GM18858 (cell line): ENCODE results near the gene SMAD7.

Source experiments
- ATAC-seq: cut with Tn5 transposase; IDR thresholded peaks from one replicate; pipeline ENCODE4 v1.9.1; 2021; ENCODE audit not compliant: unreplicated experiment

The SMAD7 gene

GRCh38 chr18:48946329-48946835, 4.4 kb downstream of the SMAD7 start:
- ATAC-seq, result no peak

- no peak for ATAC-seq
These were observed 4.9 kb downstream of the SMAD7 start for GRCh38 chr18:48945953-48946217.

GRCh38 chr18:48944634-48945033, 6.1 kb downstream of the SMAD7 start:
- no peak for ATAC-seq

- no peak for ATAC-seq
These were observed 6.8 kb downstream of the SMAD7 start for GRCh38 chr18:48943736-48944527.

GRCh38 chr18:48943333-48943732, 7.4 kb downstream of the SMAD7 start:
- no peak for ATAC-seq

GRCh38 chr18:48942554-48943261, 8.1 kb downstream of the SMAD7 start:
- no peak for ATAC-seq

- no peak for ATAC-seq
These were observed 8.7 kb downstream of the SMAD7 start for GRCh38 chr18:48942086-48942485.

- no peak for ATAC-seq
These were observed 9.1 kb downstream of the SMAD7 start for GRCh38 chr18:48941672-48942071.

GRCh38 chr18:48940854-48941611, 9.7 kb downstream of the SMAD7 start:
- ATAC-seq, result peak; percentile 66

- no peak for ATAC-seq
These were observed 11.3 kb downstream of the SMAD7 start for GRCh38 chr18:48939205-48940097.

GRCh38 chr18:48938827-48939204, 11.9 kb downstream of the SMAD7 start:
- ATAC-seq, result no peak

GRCh38 chr18:48937869-48938750, 12.7 kb downstream of the SMAD7 start:
- ATAC-seq, result no peak

GRCh38 chr18:48935433-48935774, 15.4 kb downstream of the SMAD7 start:
- no peak for ATAC-seq

- peak; percentile 39 for ATAC-seq
These were observed 15.9 kb downstream of the SMAD7 start for GRCh38 chr18:48934723-48935432.

- ATAC-seq, result no peak
These were observed 16.4 kb downstream of the SMAD7 start for GRCh38 chr18:48934415-48934722.

GRCh38 chr18:48933578-48934414, 17.0 kb downstream of the SMAD7 start:
- no peak for ATAC-seq

GRCh38 chr18:48932822-48933510, 17.8 kb downstream of the SMAD7 start:
- no peak for ATAC-seq

- ATAC-seq, result no peak
These were observed 18.3 kb downstream of the SMAD7 start for GRCh38 chr18:48932462-48932818.
